NT2/D1 (cell line): Measurements from ENCODE around the gene SBF2.

Experiments
- YY1 ChIP-seq: IDR thresholded peaks from 2 replicates; pipeline ENCODE4 v1.6.1; 2011; ENCODE audit not compliant: insufficient read length, insufficient read depth
- ZNF274 ChIP-seq: IDR thresholded peaks from 2 replicates; pipeline ENCODE4 v1.6.1; 2011; ENCODE audit warnings: mild to moderate bottlenecking, low read depth, low read length

DNA sequence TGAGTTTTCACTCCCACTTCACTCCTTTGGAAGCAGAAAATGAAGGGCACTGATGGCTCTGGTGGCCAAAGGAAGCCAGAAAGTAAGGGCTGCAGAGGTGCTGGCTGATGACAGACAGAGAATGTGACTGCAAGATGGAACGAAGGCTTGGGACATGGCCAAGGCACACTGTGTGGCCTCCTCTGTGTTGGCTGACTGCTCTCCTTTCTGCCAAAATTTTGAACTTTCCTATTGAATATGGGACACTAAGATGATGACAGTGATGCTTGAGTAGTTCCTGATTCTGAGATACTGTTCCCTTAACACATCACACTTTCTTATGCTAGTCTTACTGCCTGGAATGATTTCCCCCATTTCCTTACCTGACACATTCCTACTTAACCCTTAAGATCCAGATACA, 473.8 kb downstream of the SBF2 start:
- no peak for TF ChIP-seq ZNF274
- TF ChIP-seq YY1 = no peak
